Natural killer cell (primary cell): Measurements from ENCODE around the gene SEZ6L. TPM values are rescaled to one million over a fixed set of nuclear protein-coding genes. Genes with fewer than 3 reads are reported as not detected.

Experiments
- ATAC-seq, 3 donors: fragments of 150-1000 bp in 2 of 3; fragments of 200-7000 bp in 1 of 3; cut with Tn5 transposase; 1 replicate in 1 of 3; 2 replicates in 2 of 3; pipeline ENCODE4 v1.10.0; 2021; ENCODE audit warnings: mild to moderate bottlenecking in 2 of 3, moderate library complexity in 2 of 3
- DNase-seq, 2 donors: peaks; one replicate each; pipeline versions ENCODE4 v3.0.0 to v3.0.0-alpha.2; 2013 to 2021; ENCODE audit warnings: mixed read lengths in 1 of 2
- H3K27ac ChIP-seq: one replicate; pipeline ENCODE4 v1.5.1; 2013; ENCODE audit warnings: mild to moderate bottlenecking, low read length
- H3K27me3 ChIP-seq: one replicate; pipeline ENCODE4 v1.6.1; 2013; ENCODE audit warnings: low read length; ENCODE audit not compliant: control insufficient read depth, insufficient read depth
- H3K36me3 ChIP-seq: one replicate; pipeline ENCODE4 v1.6.1; 2013; ENCODE audit warnings: low read length; ENCODE audit not compliant: control insufficient read depth, insufficient read depth
- H3K4me1 ChIP-seq: one replicate; pipeline ENCODE4 v1.6.1; 2013; ENCODE audit warnings: low read length; ENCODE audit not compliant: control insufficient read depth, insufficient read depth
- H3K4me3 ChIP-seq: one replicate; pipeline ENCODE4 v1.5.1; 2013; ENCODE audit warnings: low read length
- H3K9me3 ChIP-seq: one replicate; pipeline ENCODE4 v1.6.1; 2013; ENCODE audit warnings: low read length; ENCODE audit not compliant: control insufficient read depth, insufficient read depth
- H3K27ac Mint-ChIP-seq, 2 donors: one replicate each; pipeline ENCODE4 v1.8.0; 2022; ENCODE audit warnings: mild to moderate bottlenecking in 2 of 2, mixed read lengths in 2 of 2, moderate library complexity in 1 of 2
- H3K27me3 Mint-ChIP-seq, 2 donors: one replicate each; pipeline ENCODE4 v1.8.0; 2022; ENCODE audit warnings: low read depth in 2 of 2, mixed read lengths in 2 of 2
- H3K36me3 Mint-ChIP-seq: one replicate; pipeline ENCODE4 v1.8.0; 2022; ENCODE audit warnings: mixed read lengths
- H3K4me1 Mint-ChIP-seq, 2 donors: one replicate each; pipeline ENCODE4 v1.8.0; 2022; ENCODE audit warnings: mixed read lengths in 2 of 2
- H3K4me3 Mint-ChIP-seq: one replicate; pipeline ENCODE4 v1.8.0; 2022; ENCODE audit warnings: mild to moderate bottlenecking, moderate library complexity, mixed read lengths
- H3K9me3 Mint-ChIP-seq, 2 donors: one replicate each; pipeline ENCODE4 v1.8.0; 2022; ENCODE audit warnings: mixed read lengths in 2 of 2
- CTCF ChIP-seq: fragments of 200-600 bp; IDR thresholded peaks from one replicate; pipeline ENCODE4 v1.8.0; 2022; ENCODE audit warnings: antibody characterized with exemption
- WGBS: methylation state at CpG from one replicate; pipeline ENCODE4 v1.1.7; 2013; ENCODE audit warnings: missing lambda C conversion rate; ENCODE audit not compliant: insufficient coverage; 5-methylcytosine and 5-hydroxymethylcytosine counted together
- intact Hi-C: fragments of 100-400 bp; cut with micrococcal nuclease; formaldehyde crosslinking; loops from one replicate; pipeline ENCODE4 v1.14.2; 2022
- total RNA-seq, 4 donors: library from RNA; stranded (reverse); fragments of 120-200 nt in 1 of 4; gene quantifications; one replicate each; pipeline versions ENCODE4 v1.2.3 to v1.2.4, GENCODE V29; 2013 to 2022

SEZ6L gene
- total RNA-seq, 3 donors from 2014 or later (not counting 1 experiment from before 2014, with no cell fraction given), result 0.11 to 1.1 (median 0.60) TPM

DNA sequence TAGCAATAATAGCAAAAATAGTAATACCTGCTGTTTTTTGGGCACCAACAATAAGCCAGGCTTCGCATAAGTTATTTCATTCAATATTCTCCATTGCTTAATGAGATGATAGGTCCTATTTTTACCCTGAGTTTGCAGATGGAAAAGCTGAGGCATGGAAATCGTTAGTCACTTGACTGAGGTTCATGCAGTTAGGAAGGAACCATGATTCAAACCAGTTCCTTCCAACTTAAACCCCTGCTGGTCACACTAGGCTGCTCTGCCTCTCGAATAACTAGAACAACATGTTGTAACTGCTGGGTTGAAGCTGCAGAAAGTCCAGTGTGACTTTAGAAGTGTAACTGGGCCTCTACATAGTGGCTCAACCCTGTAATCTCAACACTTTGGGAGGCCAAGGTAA, 69.3 kb downstream of the SEZ6L start:
- intact Hi-C loops, result no loop called here
- DNase-seq (no peak), ATAC-seq (no peak)
- no peaks in the 10 kb centered on the region for H3K9me3 ChIP-seq
- H3K27ac Mint-ChIP-seq, result no peak overlapping the region
- no peak overlapping the region for H3K4me3 Mint-ChIP-seq
- H3K4me1 ChIP-seq, result no peaks in the 10 kb centered on the region
- no peaks in the 10 kb centered on the region for H3K36me3 Mint-ChIP-seq
- no peaks in the 10 kb centered on the region for H3K27me3 ChIP-seq
- H3K27ac ChIP-seq, result no peak overlapping the region
- peaks cover 15 to 30% of the 10 kb centered on the region in 2 donors for H3K27me3 Mint-ChIP-seq
- H3K4me1 Mint-ChIP-seq, result no peaks in the 10 kb centered on the region
- H3K9me3 Mint-ChIP-seq, result no peaks in the 10 kb centered on the region
- no peak overlapping the region for H3K4me3 ChIP-seq
- H3K36me3 ChIP-seq, result no peaks in the 10 kb centered on the region
- 62% methylated on average over 2 of the region's 3 CpGs for WGBS
- no peak for TF ChIP-seq CTCF

DNA sequence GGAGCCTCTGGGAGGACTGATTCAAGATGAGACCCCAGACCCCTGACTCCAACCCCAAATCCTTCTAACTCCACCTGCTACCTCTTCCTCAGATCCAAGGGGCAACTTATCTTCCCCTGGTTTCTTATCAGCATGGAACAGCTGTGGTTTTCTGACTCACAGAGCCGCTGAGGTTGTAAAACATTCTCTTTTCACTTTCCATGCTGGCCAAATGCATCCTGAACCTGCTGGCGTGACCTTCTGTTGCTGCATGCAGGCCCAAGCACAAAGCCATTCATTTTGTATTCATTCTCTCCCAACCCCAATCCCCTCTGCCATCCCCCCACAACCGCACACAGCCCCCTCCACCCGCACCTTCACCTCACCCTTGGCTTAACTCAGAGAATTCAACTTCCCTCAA, 70.3 kb downstream of the SEZ6L start:
- no peaks in the 10 kb centered on the region for H3K4me1 ChIP-seq
- Mint-ChIP-seq H3K27me3 (peaks cover 17 to 26% of the 10 kb centered on the region in 2 donors), H3K4me1 (no peaks in the 10 kb centered on the region), H3K27ac (no peak overlapping the region), H3K4me3 (no peak overlapping the region), H3K9me3 (no peaks in the 10 kb centered on the region), H3K36me3 (no peaks in the 10 kb centered on the region)
- intact Hi-C loops, result no loop called here
- H3K36me3 ChIP-seq, result no peaks in the 10 kb centered on the region
- H3K27ac ChIP-seq, result no peak overlapping the region
- no peaks in the 10 kb centered on the region for H3K9me3 ChIP-seq
- ATAC-seq (no peak), DNase-seq (no peak)
- WGBS, result 10% methylated on average over 4 of the region's 4 CpGs
- no peak overlapping the region for H3K4me3 ChIP-seq
- no peak for TF ChIP-seq CTCF
- no peaks in the 10 kb centered on the region for H3K27me3 ChIP-seq

GRCh38 chr22:26241361-26241760, 72.1 kb downstream of the SEZ6L start:
- no peaks in the 10 kb centered on the region for H3K36me3 Mint-ChIP-seq
- no peak for ATAC-seq
- no peak for TF ChIP-seq CTCF
- H3K27ac ChIP-seq, result no peak overlapping the region
- DNase-seq, result no peak
- H3K27ac Mint-ChIP-seq, result no peak overlapping the region
- H3K4me1 ChIP-seq, result no peaks in the 10 kb centered on the region
- no peaks in the 10 kb centered on the region for H3K4me1 Mint-ChIP-seq
- intact Hi-C loops, result no loop called here
- 92% methylated on average over 8 of the region's 8 CpGs for WGBS
- H3K27me3 Mint-ChIP-seq, result peaks cover 16 to 32% of the 10 kb centered on the region in 2 donors
- H3K36me3 ChIP-seq, result no peaks in the 10 kb centered on the region
- H3K4me3 Mint-ChIP-seq, result no peak overlapping the region
- H3K9me3 Mint-ChIP-seq, result no peaks in the 10 kb centered on the region
- no peak overlapping the region for H3K4me3 ChIP-seq
- no peaks in the 10 kb centered on the region for H3K27me3 ChIP-seq
- no peaks in the 10 kb centered on the region for H3K9me3 ChIP-seq

- no peaks in the 10 kb centered on the region for H3K36me3 ChIP-seq
- intact Hi-C loops, result no loop called here
- H3K27ac ChIP-seq, result no peak overlapping the region
- H3K9me3 Mint-ChIP-seq, result no peaks in the 10 kb centered on the region
- H3K27ac Mint-ChIP-seq, result no peak overlapping the region
- H3K27me3 ChIP-seq, result peaks cover 3% of the 10 kb centered on the region
- ATAC-seq (no peak), DNase-seq (no peak)
- no peak overlapping the region for H3K4me3 ChIP-seq
- no peaks in the 10 kb centered on the region for H3K4me1 Mint-ChIP-seq
- peaks cover 24 to 38% of the 10 kb centered on the region in 2 donors for H3K27me3 Mint-ChIP-seq
- 71% methylated on average over 7 of the region's 7 CpGs for WGBS
- no peak overlapping the region for H3K4me3 Mint-ChIP-seq
- no peaks in the 10 kb centered on the region for H3K9me3 ChIP-seq
- TF ChIP-seq CTCF, result no peak
- no peaks in the 10 kb centered on the region for H3K4me1 ChIP-seq
- no peaks in the 10 kb centered on the region for H3K36me3 Mint-ChIP-seq
Observed at GRCh38 chr22:26245001-26245400, 75.7 kb downstream of the SEZ6L start.
